ENCODE results near the gene OASL. TPM values are rescaled to one million over a fixed set of nuclear protein-coding genes. Genes with fewer than 3 reads are reported as not detected.

The OASL gene
- total and polyA plus RNA-seq, 10 of the 15 experiments (the other 5 are each of a cell fraction or from before 2014, with no cell fraction given) = 2.3 to 9.1 (median 2.7) TPM

GRCh38 chr12:120997448-120997847, 41.6 kb downstream of the OASL start:
- no peaks in the 10 kb centered on the region for H4K20me1 ChIP-seq (ENCODE audit: control insufficient read depth, insufficient read depth)
- DNase-seq (ENCODE audit: low read depth, low spot score) (no peak), ATAC-seq (no peak), FAIRE-seq (no peak)
- ChIA-PET CTCF (no interaction called here), RAD21 (ENCODE audit: unreplicated experiment) (no interaction called here), SMC1A (ENCODE audit: uncharacterized antibody, unreplicated experiment) (no interaction called here), POLR2A (no interaction called here)
- H3K4me3 ChIP-seq = no peak overlapping the region
- no peaks in the 10 kb centered on the region for H3K79me2 ChIP-seq (ENCODE audit: control insufficient read depth, insufficient read depth, low read length)
- WGBS (ENCODE audit: insufficient coverage, insufficient replicate concordance, low lambda C conversion rate, missing lambda C conversion rate) = 67% methylated on average over 9 of the region's 9 CpGs
- no peak overlapping the region for H3K9ac ChIP-seq (ENCODE audit: control insufficient read depth, insufficient read depth, low read length)
- in situ Hi-C loops (cut with MboI) (no loop called here), intact Hi-C loops (cut with micrococcal nuclease; ENCODE audit: unreplicated experiment) (no loop called here)
- TF ChIP-seq CHD1 (IDR thresholded peaks at IDR 0.05; ENCODE audit: low read depth, low read length) (no peak), ZNF622 (IDR thresholded peaks at IDR 0.05) (no peak), CREM (IDR thresholded peaks at IDR 0.05; ENCODE audit: low read depth) (no peak), CBX5 (IDR thresholded peaks at IDR 0.05; ENCODE audit: low read depth) (no peak), YBX1 (IDR thresholded peaks at IDR 0.05) (no peak), BRCA1 (IDR thresholded peaks at IDR 0.05; ENCODE audit: low read depth, low read length) (no peak), NR2C1 (IDR thresholded peaks at IDR 0.05) (no peak), SKIL (IDR thresholded peaks at IDR 0.05; ENCODE audit: low read depth, poor library complexity, severe bottlenecking) (no peak)
- TF ChIP-seq, protein P1, sequence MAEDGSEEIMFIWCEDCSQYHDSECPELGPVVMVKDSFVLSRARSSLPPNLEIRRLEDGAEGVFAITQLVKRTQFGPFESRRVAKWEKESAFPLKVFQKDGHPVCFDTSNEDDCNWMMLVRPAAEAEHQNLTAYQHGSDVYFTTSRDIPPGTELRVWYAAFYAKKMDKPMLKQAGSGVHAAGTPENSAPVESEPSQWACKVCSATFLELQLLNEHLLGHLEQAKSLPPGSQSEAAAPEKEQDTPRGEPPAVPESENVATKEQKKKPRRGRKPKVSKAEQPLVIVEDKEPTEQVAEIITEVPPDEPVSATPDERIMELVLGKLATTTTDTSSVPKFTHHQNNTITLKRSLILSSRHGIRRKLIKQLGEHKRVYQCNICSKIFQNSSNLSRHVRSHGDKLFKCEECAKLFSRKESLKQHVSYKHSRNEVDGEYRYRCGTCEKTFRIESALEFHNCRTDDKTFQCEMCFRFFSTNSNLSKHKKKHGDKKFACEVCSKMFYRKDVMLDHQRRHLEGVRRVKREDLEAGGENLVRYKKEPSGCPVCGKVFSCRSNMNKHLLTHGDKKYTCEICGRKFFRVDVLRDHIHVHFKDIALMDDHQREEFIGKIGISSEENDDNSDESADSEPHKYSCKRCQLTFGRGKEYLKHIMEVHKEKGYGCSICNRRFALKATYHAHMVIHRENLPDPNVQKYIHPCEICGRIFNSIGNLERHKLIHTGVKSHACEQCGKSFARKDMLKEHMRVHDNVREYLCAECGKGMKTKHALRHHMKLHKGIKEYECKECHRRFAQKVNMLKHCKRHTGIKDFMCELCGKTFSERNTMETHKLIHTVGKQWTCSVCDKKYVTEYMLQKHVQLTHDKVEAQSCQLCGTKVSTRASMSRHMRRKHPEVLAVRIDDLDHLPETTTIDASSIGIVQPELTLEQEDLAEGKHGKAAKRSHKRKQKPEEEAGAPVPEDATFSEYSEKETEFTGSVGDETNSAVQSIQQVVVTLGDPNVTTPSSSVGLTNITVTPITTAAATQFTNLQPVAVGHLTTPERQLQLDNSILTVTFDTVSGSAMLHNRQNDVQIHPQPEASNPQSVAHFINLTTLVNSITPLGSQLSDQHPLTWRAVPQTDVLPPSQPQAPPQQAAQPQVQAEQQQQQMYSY (CRISPR knock-in tag; IDR thresholded peaks at IDR 0.05) = no peak
- no peaks in the 10 kb centered on the region for H3K9me3 ChIP-seq (replicated peaks; ENCODE audit: control insufficient read depth, insufficient read depth, low read length)
- H3K27me3 ChIP-seq (replicated peaks in 1 of 2; ENCODE audit: control insufficient read depth in 2 of 2, insufficient read depth in 2 of 2, low read length in 1 of 2) = no peaks in the 10 kb centered on the region
- H3K4me2 ChIP-seq (ENCODE audit: control insufficient read depth, insufficient read depth) = no peak overlapping the region
- no peaks in the 10 kb centered on the region for H3K4me1 ChIP-seq (ENCODE audit: control insufficient read depth, insufficient read depth, low read length)
- H2AFZ ChIP-seq (ENCODE audit: control insufficient read depth, low read depth, low read length) = no peak overlapping the region
- H3K36me3 ChIP-seq (ENCODE audit: control insufficient read depth in 2 of 2, insufficient read depth in 2 of 2, low read length in 1 of 2) = no peaks in the 10 kb centered on the region
- BruUV-seq (replicated peaks) = no TSS peak
- no peak overlapping the region for H3K27ac ChIP-seq (ENCODE audit: control insufficient read depth, insufficient read depth)

All from GM12878 (cell line).